WI38 (cell line): ENCODE data around the gene NRP1.
A peak's percentile ranks its signal among the peaks of the same experiment; 100 is the strongest.

ENCODE experiments used
- H3K4me3 ChIP-seq: 2 replicates; pipeline ENCODE4 v1.5.1; 2011; ENCODE audit warnings: low read depth, mild to moderate bottlenecking, control low read depth, low read length
- TF ChIP-seq, protein P1 (sequence below): IDR thresholded peaks from 2 replicates; pipeline ENCODE4 v1.5.1; 2012; ENCODE audit warnings: low read depth, mild to moderate bottlenecking, control low read depth, low read length

Gene NRP1

GRCh38 chr10:33336582-33337325, 2.3 kb upstream of the NRP1 start:
- TF ChIP-seq, protein P1, sequence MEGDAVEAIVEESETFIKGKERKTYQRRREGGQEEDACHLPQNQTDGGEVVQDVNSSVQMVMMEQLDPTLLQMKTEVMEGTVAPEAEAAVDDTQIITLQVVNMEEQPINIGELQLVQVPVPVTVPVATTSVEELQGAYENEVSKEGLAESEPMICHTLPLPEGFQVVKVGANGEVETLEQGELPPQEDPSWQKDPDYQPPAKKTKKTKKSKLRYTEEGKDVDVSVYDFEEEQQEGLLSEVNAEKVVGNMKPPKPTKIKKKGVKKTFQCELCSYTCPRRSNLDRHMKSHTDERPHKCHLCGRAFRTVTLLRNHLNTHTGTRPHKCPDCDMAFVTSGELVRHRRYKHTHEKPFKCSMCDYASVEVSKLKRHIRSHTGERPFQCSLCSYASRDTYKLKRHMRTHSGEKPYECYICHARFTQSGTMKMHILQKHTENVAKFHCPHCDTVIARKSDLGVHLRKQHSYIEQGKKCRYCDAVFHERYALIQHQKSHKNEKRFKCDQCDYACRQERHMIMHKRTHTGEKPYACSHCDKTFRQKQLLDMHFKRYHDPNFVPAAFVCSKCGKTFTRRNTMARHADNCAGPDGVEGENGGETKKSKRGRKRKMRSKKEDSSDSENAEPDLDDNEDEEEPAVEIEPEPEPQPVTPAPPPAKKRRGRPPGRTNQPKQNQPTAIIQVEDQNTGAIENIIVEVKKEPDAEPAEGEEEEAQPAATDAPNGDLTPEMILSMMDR: no peak
- H3K4me3 ChIP-seq: peak overlapping the region; percentile 76

GRCh38 chr10:33335801-33336581, 1.5 kb upstream of the NRP1 start:
- TF ChIP-seq, protein P1: no peak
- peak overlapping the region; percentile 76 for H3K4me3 ChIP-seq

DNA sequence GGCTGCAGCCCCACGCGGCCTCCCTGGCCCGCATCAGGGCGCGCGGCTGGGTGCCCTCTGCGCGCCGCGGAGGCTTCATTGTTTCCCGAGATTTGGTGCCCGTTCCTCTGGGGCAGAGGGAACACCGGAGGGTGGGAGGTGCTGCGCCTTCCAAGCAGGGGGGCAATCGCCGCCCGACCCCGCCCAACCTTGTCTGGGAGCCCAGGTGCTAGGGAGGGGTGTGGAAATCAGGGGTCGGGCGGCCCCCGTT, 1.0 kb upstream of the NRP1 start:
- peak overlapping the region; percentile 76 for H3K4me3 ChIP-seq
- TF ChIP-seq, protein P1: no peak

GRCh38 chr10:33334805-33335550, 511 bp upstream of the NRP1 start:
- peak overlapping the region; percentile 76 for H3K4me3 ChIP-seq
- TF ChIP-seq, protein P1: peak; percentile 54

DNA sequence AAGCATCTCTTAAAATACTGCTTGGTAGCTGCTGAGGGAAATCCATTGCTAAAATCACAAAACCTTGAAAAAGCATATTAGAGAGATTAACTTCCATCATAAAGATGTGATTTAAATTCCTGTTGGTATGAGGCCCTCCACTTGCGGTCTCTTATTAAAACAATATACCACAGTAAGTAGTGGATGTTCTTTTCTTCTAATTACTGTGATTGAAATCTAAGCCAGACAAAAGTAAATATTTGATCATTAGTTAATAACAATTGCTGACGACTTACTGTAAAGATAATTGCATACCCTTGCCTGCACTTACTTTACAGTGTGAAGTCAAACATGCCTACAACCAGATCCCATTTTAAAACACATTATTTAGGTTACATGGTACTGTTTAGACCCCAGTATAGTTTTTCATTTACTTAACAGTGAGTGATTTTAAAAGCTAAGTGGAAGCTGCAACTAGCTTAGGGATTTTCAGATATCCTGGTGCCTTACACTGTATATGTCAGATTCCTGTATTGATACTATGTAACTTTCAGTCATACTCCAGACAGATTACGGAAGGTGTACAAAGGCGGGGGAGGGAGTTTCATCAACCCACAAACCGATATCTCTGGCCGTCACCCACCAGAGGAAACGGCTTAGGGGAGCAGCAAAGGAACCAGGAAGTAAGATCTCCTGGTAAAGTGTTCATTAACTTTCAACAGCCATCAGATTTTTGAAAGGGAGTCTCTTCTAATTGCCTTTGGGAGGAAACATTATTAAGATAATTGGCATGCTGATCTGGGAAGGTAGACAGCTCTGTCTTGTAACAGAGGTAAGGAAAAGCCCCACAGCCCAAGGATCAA, 986 bp downstream of the NRP1 start:
- H3K4me3 ChIP-seq: peak overlapping the region; percentile 76
- TF ChIP-seq, protein P1: no peak

DNA sequence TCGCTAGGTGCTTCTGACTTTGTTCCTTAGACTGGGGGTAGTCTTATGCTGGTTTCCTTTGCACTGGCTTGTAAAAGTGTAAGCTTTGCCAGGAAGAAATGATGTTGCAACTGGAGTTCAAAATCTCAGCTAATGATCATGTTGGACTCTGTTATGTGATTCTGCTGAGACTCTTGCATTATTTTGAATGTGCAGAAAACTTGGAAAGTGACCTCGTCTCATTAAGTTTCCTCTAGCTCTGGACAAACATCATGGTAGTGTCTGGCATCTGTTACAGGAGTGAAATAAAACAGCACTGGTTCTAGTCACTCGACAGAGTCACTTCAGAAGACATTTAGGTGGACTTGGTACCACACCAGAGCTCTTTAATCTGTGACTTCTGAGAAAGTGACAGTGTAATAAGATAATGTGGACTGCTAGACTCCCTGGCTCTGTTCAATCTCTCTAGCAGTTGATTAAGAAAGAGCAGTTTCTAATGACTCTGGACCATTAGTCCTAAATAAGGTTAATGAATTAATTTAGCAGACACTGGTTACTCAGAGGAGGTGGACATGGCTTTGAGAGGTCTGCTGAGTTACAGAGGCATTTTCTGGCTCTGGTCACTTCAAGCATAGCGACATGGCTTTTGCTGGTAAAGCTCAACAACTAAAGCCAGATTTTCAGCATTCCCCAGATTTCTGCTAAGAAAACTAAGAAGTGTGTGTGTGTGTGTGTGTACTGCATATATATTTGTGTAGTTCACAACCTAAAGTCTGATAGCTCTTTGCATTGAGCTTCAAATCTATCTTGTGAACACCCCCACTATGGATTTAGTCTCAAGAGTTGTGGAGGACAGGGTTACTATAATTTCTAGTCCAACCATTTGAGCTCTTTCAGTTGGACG, 2.0 kb downstream of the NRP1 start:
- TF ChIP-seq, protein P1: no peak
- peak overlapping the region; percentile 76 for H3K4me3 ChIP-seq
